HT1080 (cell line): ENCODE data around the gene STK35. TPM values are rescaled to one million over a fixed set of nuclear protein-coding genes. Genes with fewer than 3 reads are reported as not detected.
"Not testable (repeated sequence)": the region's sequence is repeated elsewhere in the genome, so short reads cannot be mapped to it uniquely, and the experiment has no call there.

Experiments
- DNase-seq: peaks from one replicate; pipeline ENCODE4 v3.0.0-alpha.2; 2015; ENCODE audit warnings: low read depth
- small RNA-seq: library from RNA; depleted of rRNA; stranded (forward); fragments of <200 nt; gene quantifications from one replicate; pipeline ENCODE3, GENCODE V24; 2014
- total RNA-seq: library from RNA; depleted of rRNA; stranded (reverse); fragments of >200 nt; shearing (Covaris generic); gene quantifications from 2 replicates; pipeline ENCODE4 v1.2.3, GENCODE V29; 2014; rRNA removed

The STK35 gene
- total RNA-seq, 1 experiment from 2014 or later = 12.9 TPM

DNA sequence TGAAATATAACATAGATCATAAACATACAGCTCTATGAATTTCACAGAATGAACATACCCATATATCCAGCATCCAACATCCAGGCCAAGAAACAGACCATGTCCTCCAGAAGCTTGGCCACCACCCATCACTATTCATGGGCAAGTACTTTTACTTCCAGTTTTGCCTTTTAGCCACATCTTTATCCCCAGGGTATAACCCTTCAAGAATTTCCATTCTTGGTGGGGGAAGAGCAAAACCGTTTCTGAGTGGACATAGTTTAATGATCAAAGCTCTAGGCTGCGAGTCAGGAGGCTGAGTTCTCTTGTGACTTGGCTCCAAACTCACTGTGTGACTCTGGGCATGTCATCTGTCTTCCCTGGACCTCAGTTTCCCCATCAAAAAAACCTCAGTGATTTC lies 78.3 kb downstream of the STK35 start:
- no peak for DNase-seq

DNA sequence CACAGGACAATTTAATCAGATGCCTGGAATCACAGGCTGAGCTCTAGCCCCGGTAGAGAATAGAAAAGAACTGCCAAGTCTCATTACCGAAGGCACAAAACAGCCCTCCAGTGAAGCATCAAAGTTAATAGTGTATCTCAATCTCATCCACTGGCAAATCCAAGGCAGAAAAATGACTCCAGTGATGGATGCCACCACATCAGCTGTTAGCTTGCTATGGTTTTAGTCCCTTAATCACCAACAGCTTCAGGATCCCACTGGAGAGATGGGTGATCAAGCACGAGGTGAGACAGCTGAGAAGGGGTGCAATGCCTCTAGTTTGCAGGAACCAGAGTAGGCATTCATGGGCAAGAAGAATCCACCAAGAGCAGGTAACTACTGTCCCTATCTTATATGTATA lies 81.8 kb downstream of the STK35 start:
- no peak for DNase-seq

DNA sequence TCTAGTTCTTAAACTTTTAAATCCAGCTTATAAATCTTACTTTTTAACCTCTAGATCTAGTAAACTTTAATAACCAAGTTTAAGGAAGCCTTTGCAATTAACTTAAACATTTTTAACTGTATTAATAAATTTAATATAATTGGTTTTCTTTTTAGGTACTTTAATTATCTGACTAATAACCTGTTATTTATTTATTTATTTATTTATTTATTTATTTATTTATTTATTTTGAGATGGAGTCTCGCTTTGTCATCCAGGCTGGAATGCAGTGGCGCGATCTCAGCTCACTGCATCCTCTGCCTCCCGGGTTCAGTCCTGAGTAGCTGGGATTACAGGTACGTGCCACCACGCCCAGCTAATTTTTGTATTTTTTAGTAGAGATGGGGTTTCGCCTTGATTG lies 83.3 kb downstream of the STK35 start:
- not testable (repeated sequence) for DNase-seq

DNA sequence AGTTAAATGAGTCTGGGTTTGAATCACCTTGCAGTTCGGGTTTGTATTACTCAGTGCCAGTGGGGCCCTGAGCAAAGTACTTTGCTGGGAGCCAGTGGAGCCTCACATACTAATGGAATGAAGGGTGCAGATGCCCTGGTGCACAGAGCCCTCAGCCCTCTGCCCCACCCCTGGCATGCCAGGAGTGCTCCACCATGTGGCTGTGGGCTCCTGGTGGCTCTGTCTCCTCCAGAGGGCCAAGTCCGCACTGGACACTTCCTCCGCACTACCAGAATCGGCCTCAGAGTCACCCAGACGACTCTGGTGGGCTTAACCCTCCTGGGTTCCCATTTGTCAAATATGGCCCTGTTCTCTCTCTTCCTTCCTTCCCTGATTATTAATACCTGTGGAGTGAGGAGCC lies 94.0 kb downstream of the STK35 start:
- DNase-seq = no peak

DNA sequence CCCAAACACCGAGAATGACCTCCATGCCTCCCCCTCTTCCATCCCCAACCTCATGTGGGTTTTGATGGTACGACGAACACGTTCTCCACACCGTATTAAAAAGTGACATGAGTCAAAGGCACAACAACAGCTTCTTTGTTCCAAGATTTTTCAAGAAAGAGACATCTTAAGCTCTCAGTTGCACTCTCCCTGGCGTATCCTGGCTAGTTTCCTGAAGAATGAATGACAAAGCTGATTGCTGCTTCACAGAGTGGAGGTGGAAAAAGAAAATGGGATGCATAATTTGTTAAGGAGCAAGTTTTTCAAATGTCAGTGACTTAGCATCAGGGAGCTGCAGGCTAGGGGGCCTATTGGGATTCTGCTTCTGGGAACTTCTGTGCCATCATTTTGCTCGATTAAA lies 95.5 kb downstream of the STK35 start:
- DNase-seq = no peak

Small RNA genes lying within 50 kb of the gene (small RNA-seq; reads per million reads assigned to genes)
- not detected for gene RPL7P2

Other genes starting within 250 kb of the STK35 start
- 6.1 and 8.9 TPM in 2 replicates for gene SIRPA, start 206.4 kb upstream of the STK35 start, total RNA-seq
- gene PDYN, start 107.8 kb upstream of the STK35 start, total RNA-seq = not detected in 2 replicates
- gene TGM3, start 194.2 kb downstream of the STK35 start, total RNA-seq = not detected in 2 replicates